ENCODE results near the gene PLEKHG5.
A peak's percentile ranks its signal among the peaks of the same experiment; 100 is the strongest.

The PLEKHG5 gene

GRCh38 chr1:6471086-6471969 is 20.1 kb downstream of the PLEKHG5 start:
- DNase-seq (ENCODE audit: low read depth, low spot score) = no peak
- H3K4me1 ChIP-seq (ENCODE audit: control insufficient read depth, insufficient read depth, low read length) = peaks cover 5% of the 10 kb centered on the region
- H3K4me3 ChIP-seq (ENCODE audit: low read length) = no peak overlapping the region
- no peaks in the 10 kb centered on the region for H3K27me3 ChIP-seq (ENCODE audit: control insufficient read depth, insufficient read depth, low read length)
- no peak overlapping the region for H3K27ac ChIP-seq (ENCODE audit: low read length)
- WGBS (ENCODE audit: insufficient coverage, insufficient read length) = no CpG with 5 or more reads among the region's 67 CpGs
- peaks cover 29% of the 10 kb centered on the region for H3K36me3 ChIP-seq (ENCODE audit: control insufficient read depth, insufficient read depth, low read length)
- H3K9me3 ChIP-seq (ENCODE audit: control insufficient read depth, insufficient read depth, low read length) = no peaks in the 10 kb centered on the region

- H3K4me1 ChIP-seq (ENCODE audit: control insufficient read depth, insufficient read depth, low read length) = peaks cover 4% of the 10 kb centered on the region
- H3K27ac ChIP-seq (ENCODE audit: low read length) = no peak overlapping the region
Measured at GRCh38 chr1:6470132-6471085, 21.1 kb downstream of the PLEKHG5 start.

GRCh38 chr1:6468729-6469461 is 22.6 kb downstream of the PLEKHG5 start:
- Histone ChIP-seq H3K36me3 (ENCODE audit: control insufficient read depth, insufficient read depth, low read length) (peaks cover 29% of the 10 kb centered on the region), H3K27me3 (ENCODE audit: control insufficient read depth, insufficient read depth, low read length) (no peaks in the 10 kb centered on the region), H3K4me1 (ENCODE audit: control insufficient read depth, insufficient read depth, low read length) (peaks cover 4% of the 10 kb centered on the region; the same call in 1 of the 2 replicates), H3K4me3 (ENCODE audit: low read length) (no peak overlapping the region), H3K9me3 (ENCODE audit: control insufficient read depth, insufficient read depth, low read length) (no peaks in the 10 kb centered on the region), H3K27ac (ENCODE audit: low read length) (no peak overlapping the region)
- DNase-seq (ENCODE audit: low read depth, low spot score) = no peak
- WGBS (ENCODE audit: insufficient coverage, insufficient read length) = no CpG with 5 or more reads among the region's 13 CpGs

More at GRCh38 chr1:6470132-6471085, 21.1 kb downstream of the PLEKHG5 start:
- no peaks in the 10 kb centered on the region for H3K27me3 ChIP-seq (ENCODE audit: control insufficient read depth, insufficient read depth, low read length)
- H3K9me3 ChIP-seq (ENCODE audit: control insufficient read depth, insufficient read depth, low read length) = no peaks in the 10 kb centered on the region
- DNase-seq (ENCODE audit: low read depth, low spot score) = no peak
- peaks cover 29% of the 10 kb centered on the region for H3K36me3 ChIP-seq (ENCODE audit: control insufficient read depth, insufficient read depth, low read length)
- no CpG with 5 or more reads among the region's 67 CpGs for WGBS (ENCODE audit: insufficient coverage, insufficient read length)
- H3K4me3 ChIP-seq (ENCODE audit: low read length) = no peak overlapping the region

GRCh38 chr1:6467744-6468688 is 23.5 kb downstream of the PLEKHG5 start:
- H3K4me1 ChIP-seq (ENCODE audit: control insufficient read depth, insufficient read depth, low read length) = peaks cover 4% of the 10 kb centered on the region; the same call in 1 of the 2 replicates
- H3K27me3 ChIP-seq (ENCODE audit: control insufficient read depth, insufficient read depth, low read length) = no peaks in the 10 kb centered on the region
- DNase-seq (ENCODE audit: low read depth, low spot score) = no peak
- H3K27ac ChIP-seq (ENCODE audit: low read length) = no peak overlapping the region
- WGBS (ENCODE audit: insufficient coverage, insufficient read length) = no CpG with 5 or more reads among the region's 30 CpGs
- H3K9me3 ChIP-seq (ENCODE audit: control insufficient read depth, insufficient read depth, low read length) = no peaks in the 10 kb centered on the region
- H3K4me3 ChIP-seq (ENCODE audit: low read length) = no peak overlapping the region
- peaks cover 28% of the 10 kb centered on the region for H3K36me3 ChIP-seq (ENCODE audit: control insufficient read depth, insufficient read depth, low read length)

- H3K9me3 ChIP-seq (ENCODE audit: control insufficient read depth, insufficient read depth, low read length) = no peaks in the 10 kb centered on the region
- no peak for DNase-seq (ENCODE audit: low read depth, low spot score)
- peaks cover 4% of the 10 kb centered on the region; the same call in 1 of the 2 replicates for H3K4me1 ChIP-seq (ENCODE audit: control insufficient read depth, insufficient read depth, low read length)
- H3K36me3 ChIP-seq (ENCODE audit: control insufficient read depth, insufficient read depth, low read length) = peaks cover 28% of the 10 kb centered on the region
- no peak overlapping the region for H3K27ac ChIP-seq (ENCODE audit: low read length)
- H3K27me3 ChIP-seq (ENCODE audit: control insufficient read depth, insufficient read depth, low read length) = no peaks in the 10 kb centered on the region
- no CpG with 5 or more reads among the region's 12 CpGs for WGBS (ENCODE audit: insufficient coverage, insufficient read length)
- no peak overlapping the region for H3K4me3 ChIP-seq (ENCODE audit: low read length)
Measured at GRCh38 chr1:6467224-6467623, 24.2 kb downstream of the PLEKHG5 start.

GRCh38 chr1:6466751-6467150 is 24.7 kb downstream of the PLEKHG5 start:
- no peak for DNase-seq (ENCODE audit: low read depth, low spot score)
- H3K27ac ChIP-seq (ENCODE audit: low read length) = no peak overlapping the region
- H3K36me3 ChIP-seq (ENCODE audit: control insufficient read depth, insufficient read depth, low read length) = peaks cover 28% of the 10 kb centered on the region
- H3K4me1 ChIP-seq (ENCODE audit: control insufficient read depth, insufficient read depth, low read length) = peaks cover 4% of the 10 kb centered on the region; the same call in 1 of the 2 replicates
- H3K9me3 ChIP-seq (ENCODE audit: control insufficient read depth, insufficient read depth, low read length) = no peaks in the 10 kb centered on the region
- WGBS (ENCODE audit: insufficient coverage, insufficient read length) = no CpG with 5 or more reads among the region's 5 CpGs
- H3K27me3 ChIP-seq (ENCODE audit: control insufficient read depth, insufficient read depth, low read length) = no peaks in the 10 kb centered on the region
- H3K4me3 ChIP-seq (ENCODE audit: low read length) = no peak overlapping the region

- H3K4me3 ChIP-seq (ENCODE audit: low read length) = peak within 1 kb of the TSS; percentile 24; the same call in 1 of the 2 replicates
- WGBS (ENCODE audit: insufficient coverage, insufficient read length) = no CpG with 5 or more reads among the region's 43 CpGs
- peaks cover 4% of the 10 kb centered on the region; the same call in 1 of the 2 replicates for H3K4me1 ChIP-seq (ENCODE audit: control insufficient read depth, insufficient read depth, low read length)
- H3K36me3 ChIP-seq (ENCODE audit: control insufficient read depth, insufficient read depth, low read length) = peaks cover 30% of the 10 kb centered on the region
- H3K9me3 ChIP-seq (ENCODE audit: control insufficient read depth, insufficient read depth, low read length) = no peaks in the 10 kb centered on the region
- no peak within 1 kb of the TSS for H3K27ac ChIP-seq (ENCODE audit: low read length)
- H3K27me3 ChIP-seq (ENCODE audit: control insufficient read depth, insufficient read depth, low read length) = no peaks in the 10 kb centered on the region
- no peak for DNase-seq (ENCODE audit: low read depth, low spot score)
Measured at GRCh38 chr1:6466023-6466422, 25.4 kb downstream of the PLEKHG5 start, which contains the start of gene TNFRSF25. Gene TNFRSF25, minus strand, starts transcription at chr1:6466173. Its CDS starts 66 bp downstream, at chr1:6466107.

- H3K27ac ChIP-seq (ENCODE audit: low read length) = no peak overlapping the region
- DNase-seq (ENCODE audit: low read depth, low spot score) = no peak
- no CpG with 5 or more reads among the region's 21 CpGs for WGBS (ENCODE audit: insufficient coverage, insufficient read length)
- peaks cover 29% of the 10 kb centered on the region for H3K36me3 ChIP-seq (ENCODE audit: control insufficient read depth, insufficient read depth, low read length)
- H3K9me3 ChIP-seq (ENCODE audit: control insufficient read depth, insufficient read depth, low read length) = no peaks in the 10 kb centered on the region
- H3K27me3 ChIP-seq (ENCODE audit: control insufficient read depth, insufficient read depth, low read length) = no peaks in the 10 kb centered on the region
- H3K4me1 ChIP-seq (ENCODE audit: control insufficient read depth, insufficient read depth, low read length) = peaks cover 4% of the 10 kb centered on the region; the same call in 1 of the 2 replicates
- peak overlapping the region; percentile 24; the same call in 1 of the 2 replicates for H3K4me3 ChIP-seq (ENCODE audit: low read length)
Measured at GRCh38 chr1:6465461-6466005, 25.9 kb downstream of the PLEKHG5 start.

- no peak for DNase-seq (ENCODE audit: low read depth, low spot score)
- no peak overlapping the region for H3K4me3 ChIP-seq (ENCODE audit: low read length)
- no peak overlapping the region for H3K27ac ChIP-seq (ENCODE audit: low read length)
- H3K27me3 ChIP-seq (ENCODE audit: control insufficient read depth, insufficient read depth, low read length) = no peaks in the 10 kb centered on the region
- H3K9me3 ChIP-seq (ENCODE audit: control insufficient read depth, insufficient read depth, low read length) = no peaks in the 10 kb centered on the region
- no CpG with 5 or more reads among the region's 5 CpGs for WGBS (ENCODE audit: insufficient coverage, insufficient read length)
- peaks cover 24% of the 10 kb centered on the region for H3K36me3 ChIP-seq (ENCODE audit: control insufficient read depth, insufficient read depth, low read length)
- peaks cover 5% of the 10 kb centered on the region; the same call in 1 of the 2 replicates for H3K4me1 ChIP-seq (ENCODE audit: control insufficient read depth, insufficient read depth, low read length)
Measured at GRCh38 chr1:6464915-6465314, 26.6 kb downstream of the PLEKHG5 start.

Data from iPS DF 6.9 (cell line).